Smooth muscle cell of bladder (primary cell): ENCODE measurements around the gene HCAR3. TPM values are rescaled to one million over a fixed set of nuclear protein-coding genes. Genes with fewer than 3 reads are reported as not detected.

Source experiments
- total RNA-seq: library from RNA; depleted of rRNA; stranded (reverse); fragments of >200 nt; gene quantifications from 2 replicates; pipeline ENCODE4 v1.2.3, GENCODE V29; 2014

The HCAR3 gene
- not detected in 2 replicates for total RNA-seq

GRCh38 chr12:122716658-122717057, at the start of gene HCAR3:
HCAR3 (minus strand) TSS chr12:122716811; CDS start chr12:122716737, 74 bp downstream.

GRCh38 chr12:122752464-122753318, 36.1 kb upstream of the HCAR3 start, which contains the start of gene DENR:
DENR (plus strand) TSS chr12:122752824; CDS start chr12:122753702, 878 bp downstream.

GRCh38 chr12:122730215-122731014, 13.8 kb upstream of the HCAR3 start, which contains the start of gene HCAR1:
HCAR1 (minus strand) TSS chr12:122730844; CDS start chr12:122730339, 505 bp downstream.

GRCh38 chr12:122702890-122703611, 13.6 kb downstream of the HCAR3 start, which contains the start of gene HCAR2:
HCAR2 (minus strand) TSS chr12:122703357; CDS start chr12:122703283, 74 bp downstream.

Other genes starting within 250 kb of the HCAR3 start
- gene ZCCHC8, start 215.9 kb downstream of the HCAR3 start, total RNA-seq, result 11.8 and 12.3 TPM in 2 replicates
- 40.1 and 45.7 TPM in 2 replicates for gene RSRC2, start 189.9 kb downstream of the HCAR3 start, total RNA-seq
- gene KNTC1, start 189.6 kb downstream of the HCAR3 start, total RNA-seq, result 7.1 and 7.4 TPM in 2 replicates
- gene HCAR2, start 13.5 kb downstream of the HCAR3 start, total RNA-seq, result 0.14 TPM in 1 of 2 replicates, not detected in the other
- under 0.01 and 0.09 TPM in 2 replicates for gene HCAR1, start 14.0 kb upstream of the HCAR3 start, total RNA-seq
- gene DENR, start 36.0 kb upstream of the HCAR3 start, total RNA-seq, result 25.6 and 29.1 TPM in 2 replicates
- 0.43 and 1.1 TPM in 2 replicates for gene CCDC62, start 57.8 kb upstream of the HCAR3 start, total RNA-seq
- 8.0 and 10.7 TPM in 2 replicates for gene HIP1R, start 118.6 kb upstream of the HCAR3 start, total RNA-seq
- gene VPS37B, start 179.3 kb upstream of the HCAR3 start, total RNA-seq, result 5.1 and 5.9 TPM in 2 replicates
- 5.3 and 7.4 TPM in 2 replicates for gene ABCB9, start 249.7 kb upstream of the HCAR3 start, total RNA-seq